Retinal pigment epithelial cell (primary cell): ENCODE results near the gene MGST2.
A peak's percentile ranks its signal among the peaks of the same experiment; 100 is the strongest.
"Not testable (repeated sequence)": the region's sequence is repeated elsewhere in the genome, so short reads cannot be mapped to it uniquely, and the experiment has no call there.

Experiments used
- DNase-seq: peaks from one replicate; pipeline ENCODE4 v3.0.0-alpha.2; 2010; ENCODE audit warnings: low read depth
- H3K4me3 ChIP-seq: 2 replicates; pipeline ENCODE4 v1.5.1; 2011; ENCODE audit warnings: mild to moderate bottlenecking, low read length, control low read depth, moderate library complexity
- TF ChIP-seq, protein P1 (sequence below): conservative IDR thresholded peaks from 2 replicates; pipeline ENCODE4 v1.5.1; 2011; ENCODE audit warnings: low read depth, low read length, control low read depth, inconsistent platforms

The MGST2 gene

GRCh38 chr4:139633195-139633594, 32.4 kb upstream of the MGST2 start:
- TF ChIP-seq, protein P1, sequence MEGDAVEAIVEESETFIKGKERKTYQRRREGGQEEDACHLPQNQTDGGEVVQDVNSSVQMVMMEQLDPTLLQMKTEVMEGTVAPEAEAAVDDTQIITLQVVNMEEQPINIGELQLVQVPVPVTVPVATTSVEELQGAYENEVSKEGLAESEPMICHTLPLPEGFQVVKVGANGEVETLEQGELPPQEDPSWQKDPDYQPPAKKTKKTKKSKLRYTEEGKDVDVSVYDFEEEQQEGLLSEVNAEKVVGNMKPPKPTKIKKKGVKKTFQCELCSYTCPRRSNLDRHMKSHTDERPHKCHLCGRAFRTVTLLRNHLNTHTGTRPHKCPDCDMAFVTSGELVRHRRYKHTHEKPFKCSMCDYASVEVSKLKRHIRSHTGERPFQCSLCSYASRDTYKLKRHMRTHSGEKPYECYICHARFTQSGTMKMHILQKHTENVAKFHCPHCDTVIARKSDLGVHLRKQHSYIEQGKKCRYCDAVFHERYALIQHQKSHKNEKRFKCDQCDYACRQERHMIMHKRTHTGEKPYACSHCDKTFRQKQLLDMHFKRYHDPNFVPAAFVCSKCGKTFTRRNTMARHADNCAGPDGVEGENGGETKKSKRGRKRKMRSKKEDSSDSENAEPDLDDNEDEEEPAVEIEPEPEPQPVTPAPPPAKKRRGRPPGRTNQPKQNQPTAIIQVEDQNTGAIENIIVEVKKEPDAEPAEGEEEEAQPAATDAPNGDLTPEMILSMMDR: no peak
- no peak for DNase-seq
- H3K4me3 ChIP-seq: no peak overlapping the region

DNA sequence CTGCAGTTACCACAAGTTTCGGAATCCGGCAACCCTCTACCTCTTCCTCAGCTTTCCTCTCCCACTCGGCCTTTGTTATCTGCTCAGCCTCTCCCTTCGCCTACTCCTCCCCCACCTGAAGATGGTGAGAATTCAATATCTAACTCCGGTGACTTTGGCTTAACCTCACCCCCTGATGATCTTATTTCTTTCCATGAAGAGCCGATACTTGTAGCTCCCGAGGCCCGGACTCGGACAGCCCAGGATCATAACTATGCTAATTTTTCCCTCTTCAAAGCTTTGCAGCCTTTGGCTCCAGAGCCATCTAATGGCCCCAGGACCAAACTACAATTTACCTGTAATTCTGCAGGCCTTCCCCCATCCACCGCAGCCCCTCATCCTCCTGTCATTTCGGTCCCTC, 32.0 kb upstream of the MGST2 start:
- TF ChIP-seq, protein P1: peak; percentile 55
- no peak overlapping the region for H3K4me3 ChIP-seq
- DNase-seq: no peak

DNA sequence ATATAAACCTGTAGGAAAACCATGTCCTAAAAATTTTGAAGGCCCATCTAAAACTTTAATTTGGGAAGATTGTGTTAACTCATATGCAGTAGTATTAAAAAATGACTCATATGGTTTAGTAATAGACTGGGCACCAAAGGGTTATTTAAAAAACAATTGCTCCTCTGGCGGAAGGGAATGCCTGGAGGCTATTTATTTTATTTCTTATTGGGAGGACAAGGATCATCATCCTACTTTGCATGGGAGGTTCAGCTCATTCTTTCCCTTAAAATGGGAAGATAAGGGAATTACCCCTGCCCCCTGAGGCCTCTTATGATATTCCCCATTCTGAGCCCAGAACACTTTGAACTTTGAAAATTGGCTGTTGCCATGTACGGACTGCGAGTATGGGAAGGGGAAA, 29.7 kb upstream of the MGST2 start:
- TF ChIP-seq, protein P1: no peak

GRCh38 chr4:139638306-139638705, 27.3 kb upstream of the MGST2 start:
- DNase-seq: not testable (repeated sequence)

More for the DNA sequence above, 29.7 kb upstream of the MGST2 start:
- H3K4me3 ChIP-seq: no peak overlapping the region
- no peak for DNase-seq

GRCh38 chr4:139639654-139640053, 26.0 kb upstream of the MGST2 start:
- H3K4me3 ChIP-seq: no peak overlapping the region
- DNase-seq: no peak
- TF ChIP-seq, protein P1: no peak

More at GRCh38 chr4:139638306-139638705, 27.3 kb upstream of the MGST2 start:
- not testable (repeated sequence) for H3K4me3 ChIP-seq

- H3K4me3 ChIP-seq: no peak overlapping the region
- peak; percentile 65 for DNase-seq
- TF ChIP-seq, protein P1: no peak
Observed at GRCh38 chr4:139641218-139641617, 24.4 kb upstream of the MGST2 start.

DNA sequence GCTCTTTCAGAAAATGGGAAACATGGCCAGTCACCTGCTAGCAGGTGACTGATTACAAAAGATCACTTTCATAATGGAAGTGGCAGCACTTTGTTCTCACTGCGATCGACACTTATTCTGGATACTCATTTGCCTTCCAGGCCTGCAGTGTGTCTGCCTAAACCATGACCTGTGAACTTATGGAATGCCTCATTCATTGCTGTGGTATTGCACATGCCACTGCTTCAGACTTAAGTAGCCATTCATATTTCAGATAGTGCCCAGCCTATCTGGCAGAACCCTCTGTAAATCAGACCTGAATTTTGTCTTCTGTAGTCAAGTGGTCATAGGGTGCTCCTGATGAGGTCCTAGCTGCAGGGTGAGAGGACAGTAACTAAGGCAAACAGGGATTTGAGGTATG, 23.3 kb upstream of the MGST2 start:
- peak; percentile 61 for DNase-seq
- TF ChIP-seq, protein P1: no peak
- H3K4me3 ChIP-seq: no peak overlapping the region
